NCI-H2196 (cell line): ENCODE data around the gene TEAD2.

Source experiments
- DNase-seq: peaks from one replicate; lab custom pipeline; 2025; ENCODE audit not compliant: unreplicated experiment; lab: John Stamatoyannopoulos, UW

Gene TEAD2

GRCh38 chr19:49362048-49362928 lies at the start of gene TEAD2:
TSS of gene TEAD2 (minus strand) at chr19:49362416. CDS start at chr19:49360075, 2,341 bp downstream.
- DNase-seq: no peak

- no peak for DNase-seq
Observed at GRCh38 chr19:49411681-49412326, 49.6 kb upstream of the TEAD2 start.

GRCh38 chr19:49409441-49410029 lies 47.3 kb upstream of the TEAD2 start:
- DNase-seq: peak; percentile 11

- DNase-seq: no peak
Observed at GRCh38 chr19:49408816-49409440, 46.7 kb upstream of the TEAD2 start.

- no peak for DNase-seq
Observed at GRCh38 chr19:49407482-49408015, 45.3 kb upstream of the TEAD2 start.

- no peak for DNase-seq
Observed at GRCh38 chr19:49407079-49407478, 44.9 kb upstream of the TEAD2 start.

GRCh38 chr19:49403404-49404187 lies 41.4 kb upstream of the TEAD2 start:
- peak; percentile 88 for DNase-seq

- no peak for DNase-seq
Observed at GRCh38 chr19:49400029-49400428, 37.8 kb upstream of the TEAD2 start.

GRCh38 chr19:49398931-49399330 lies 36.7 kb upstream of the TEAD2 start:
- DNase-seq: no peak

- no peak for DNase-seq
Observed at GRCh38 chr19:49398001-49398615, 35.9 kb upstream of the TEAD2 start.

GRCh38 chr19:49396738-49397505 lies 34.7 kb upstream of the TEAD2 start:
- no peak for DNase-seq

- DNase-seq: no peak
Observed at GRCh38 chr19:49395581-49396407, 33.6 kb upstream of the TEAD2 start.

GRCh38 chr19:49393881-49394280 lies 31.7 kb upstream of the TEAD2 start:
- DNase-seq: no peak

GRCh38 chr19:49391581-49392399 lies 29.6 kb upstream of the TEAD2 start:
- peak; percentile 90 for DNase-seq

GRCh38 chr19:49390929-49391359 lies 28.7 kb upstream of the TEAD2 start:
- DNase-seq: no peak

GRCh38 chr19:49390131-49390928 lies 28.1 kb upstream of the TEAD2 start:
- no peak for DNase-seq

GRCh38 chr19:49389406-49389805 lies 27.2 kb upstream of the TEAD2 start:
- DNase-seq: no peak
